NCI-H2029 (cell line): ENCODE measurements around the gene PYHIN1.

Source experiments
- DNase-seq: peaks from one replicate; lab custom pipeline; 2025; lab: John Stamatoyannopoulos, UW

The PYHIN1 gene

DNA sequence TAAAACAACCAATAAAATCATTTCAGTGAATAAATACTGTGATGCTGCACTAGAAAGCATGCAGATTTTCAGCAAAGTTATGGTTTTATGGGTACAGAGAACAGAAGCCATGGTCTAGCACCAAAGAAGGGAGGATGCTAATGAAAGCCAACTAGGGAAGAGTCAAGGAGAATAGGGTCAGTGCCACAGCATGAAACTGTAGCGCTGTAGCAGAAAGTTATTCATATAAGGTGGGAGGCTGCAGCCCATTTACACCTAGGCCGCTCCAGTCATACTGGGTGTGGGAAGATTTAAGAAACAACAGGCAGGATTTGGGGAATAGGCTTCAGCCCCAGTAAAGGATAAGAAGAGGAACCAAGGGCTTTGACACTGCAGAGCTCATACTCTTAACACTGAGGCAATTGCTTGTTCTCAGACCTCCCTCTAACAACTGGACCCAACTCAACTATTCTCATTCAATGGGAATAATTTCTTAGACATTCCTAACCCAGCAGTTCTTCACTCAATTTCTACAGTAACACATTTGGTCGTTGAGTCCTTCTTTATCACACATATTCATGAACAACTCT, 82.7 kb downstream of the PYHIN1 start:
- no peak for DNase-seq

DNA sequence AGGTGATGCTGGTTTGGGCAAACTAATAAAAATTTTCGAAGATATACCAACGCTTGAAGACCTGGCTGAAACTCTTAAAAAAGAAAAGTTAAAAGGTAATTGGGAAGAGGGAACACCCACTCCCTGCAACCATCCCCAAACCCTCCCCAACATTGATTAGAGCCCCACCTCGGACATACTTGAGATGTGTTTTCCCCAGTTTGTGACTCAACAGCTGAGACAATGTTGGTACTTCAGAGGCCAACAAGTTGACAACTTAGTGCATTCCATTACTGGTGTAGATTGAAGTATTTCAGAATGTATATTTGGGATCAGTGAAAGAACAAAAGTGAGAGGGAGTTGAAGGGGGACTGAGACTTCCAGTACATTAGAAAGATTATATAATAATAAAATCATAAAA, 83.5 kb downstream of the PYHIN1 start:
- no peak for DNase-seq

DNA sequence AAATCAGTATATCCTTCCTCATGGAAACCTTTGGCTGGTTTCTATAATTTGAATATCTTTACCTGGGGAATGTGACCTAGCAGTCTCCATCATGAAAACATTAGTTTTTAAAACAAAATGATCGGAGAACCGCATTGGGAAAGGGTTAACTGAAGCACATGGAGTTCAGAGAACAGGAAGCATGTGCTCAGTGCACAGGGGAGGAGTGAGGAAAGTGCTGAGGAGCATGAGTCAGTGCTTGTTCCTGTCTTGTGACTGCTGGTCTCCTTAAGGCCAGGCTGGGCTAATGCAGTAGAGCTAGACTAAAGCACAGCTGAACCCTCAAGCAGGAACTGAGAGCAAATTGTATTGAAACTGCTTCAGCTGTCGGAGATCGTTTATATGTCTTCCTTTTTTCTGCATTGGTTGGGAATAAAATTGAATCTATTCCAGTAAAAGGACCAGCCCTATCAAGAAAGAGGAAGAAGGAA, 84.1 kb downstream of the PYHIN1 start:
- no peak for DNase-seq

DNA sequence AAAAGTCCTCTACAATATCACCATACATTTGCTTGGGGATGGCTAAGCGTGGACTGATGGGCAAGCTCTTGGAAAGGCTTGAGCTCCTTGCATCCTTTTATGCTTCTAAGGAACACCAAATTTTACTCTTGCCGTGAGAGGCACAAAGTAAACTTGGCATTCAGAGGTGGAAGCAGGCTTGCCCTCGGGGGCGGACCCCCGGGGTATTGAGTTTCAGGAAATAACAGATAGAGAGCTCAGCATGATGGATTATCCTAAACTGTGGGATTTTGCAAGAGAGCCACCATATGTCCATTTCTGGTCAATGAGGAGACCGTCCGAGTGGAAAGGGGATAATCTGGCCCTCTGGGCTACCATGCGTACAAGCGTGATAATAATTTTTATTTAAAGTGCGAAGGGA, 92.4 kb downstream of the PYHIN1 start:
- no peak for DNase-seq

DNA sequence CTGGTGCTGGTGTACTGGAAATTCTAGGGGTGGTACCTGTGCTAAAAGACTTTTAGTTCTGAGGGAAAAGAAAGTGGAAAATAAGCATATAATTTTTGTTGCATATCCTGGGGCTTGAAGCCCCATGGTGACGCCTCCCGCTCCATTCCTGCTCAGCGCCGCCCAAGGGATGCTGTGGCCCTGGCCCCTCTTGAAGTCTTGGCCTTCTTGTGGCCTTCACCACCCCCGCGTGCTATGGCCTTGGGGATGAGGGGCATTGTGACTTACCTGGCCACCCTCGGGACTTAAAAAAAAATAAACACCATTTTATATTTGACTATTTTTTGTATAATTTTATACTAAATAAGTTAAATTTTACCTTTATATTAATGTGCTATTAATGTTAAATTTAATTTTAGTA, 93.7 kb downstream of the PYHIN1 start:
- DNase-seq = no peak
